ENCODE results near the gene LYST.

DNA sequence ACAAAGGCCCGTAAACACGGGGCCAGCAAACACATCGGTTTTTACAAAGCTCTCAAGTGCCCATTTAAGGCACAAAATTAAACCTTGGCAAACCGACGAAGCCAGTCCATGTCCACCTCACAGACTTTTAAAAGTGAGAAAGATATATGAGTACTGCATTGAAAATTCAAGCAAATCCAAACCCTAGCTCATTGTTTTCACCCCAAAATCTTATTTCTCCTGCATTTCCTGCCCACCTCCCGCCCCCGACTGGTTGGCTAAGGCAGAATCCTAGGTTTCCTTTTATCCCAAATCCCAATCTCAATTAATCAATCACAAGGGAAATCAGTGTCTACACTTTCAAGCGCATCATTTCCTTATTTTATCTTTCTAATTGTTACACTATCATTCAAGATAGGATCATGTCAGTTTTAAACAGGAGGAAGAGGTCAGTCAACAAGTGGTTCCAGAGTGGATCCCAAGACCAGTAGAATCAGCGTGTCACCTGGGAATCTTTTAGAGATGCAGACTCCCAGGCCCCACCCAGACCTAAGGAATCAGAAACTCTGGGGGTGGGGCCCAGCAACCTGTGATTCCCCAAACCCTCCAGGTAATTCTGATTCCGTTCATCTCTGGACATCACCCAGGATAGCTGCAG, 215.4 kb downstream of the LYST start:
- TF ChIP-seq POLR2A (IDR thresholded peaks at IDR 0.05): no peak
- TF ChIP-seq, protein P1, sequence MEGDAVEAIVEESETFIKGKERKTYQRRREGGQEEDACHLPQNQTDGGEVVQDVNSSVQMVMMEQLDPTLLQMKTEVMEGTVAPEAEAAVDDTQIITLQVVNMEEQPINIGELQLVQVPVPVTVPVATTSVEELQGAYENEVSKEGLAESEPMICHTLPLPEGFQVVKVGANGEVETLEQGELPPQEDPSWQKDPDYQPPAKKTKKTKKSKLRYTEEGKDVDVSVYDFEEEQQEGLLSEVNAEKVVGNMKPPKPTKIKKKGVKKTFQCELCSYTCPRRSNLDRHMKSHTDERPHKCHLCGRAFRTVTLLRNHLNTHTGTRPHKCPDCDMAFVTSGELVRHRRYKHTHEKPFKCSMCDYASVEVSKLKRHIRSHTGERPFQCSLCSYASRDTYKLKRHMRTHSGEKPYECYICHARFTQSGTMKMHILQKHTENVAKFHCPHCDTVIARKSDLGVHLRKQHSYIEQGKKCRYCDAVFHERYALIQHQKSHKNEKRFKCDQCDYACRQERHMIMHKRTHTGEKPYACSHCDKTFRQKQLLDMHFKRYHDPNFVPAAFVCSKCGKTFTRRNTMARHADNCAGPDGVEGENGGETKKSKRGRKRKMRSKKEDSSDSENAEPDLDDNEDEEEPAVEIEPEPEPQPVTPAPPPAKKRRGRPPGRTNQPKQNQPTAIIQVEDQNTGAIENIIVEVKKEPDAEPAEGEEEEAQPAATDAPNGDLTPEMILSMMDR (IDR thresholded peaks at IDR 0.05): no peak

Measured in tibial nerve (tissue), 3 donors.